ENCODE results near the gene ATP8B3. TPM values are rescaled to one million over a fixed set of nuclear protein-coding genes. Genes with fewer than 3 reads are reported as not detected.

ATP8B3 gene
- total RNA-seq, 1 experiment from 2014 or later, result 9.6 TPM

DNA sequence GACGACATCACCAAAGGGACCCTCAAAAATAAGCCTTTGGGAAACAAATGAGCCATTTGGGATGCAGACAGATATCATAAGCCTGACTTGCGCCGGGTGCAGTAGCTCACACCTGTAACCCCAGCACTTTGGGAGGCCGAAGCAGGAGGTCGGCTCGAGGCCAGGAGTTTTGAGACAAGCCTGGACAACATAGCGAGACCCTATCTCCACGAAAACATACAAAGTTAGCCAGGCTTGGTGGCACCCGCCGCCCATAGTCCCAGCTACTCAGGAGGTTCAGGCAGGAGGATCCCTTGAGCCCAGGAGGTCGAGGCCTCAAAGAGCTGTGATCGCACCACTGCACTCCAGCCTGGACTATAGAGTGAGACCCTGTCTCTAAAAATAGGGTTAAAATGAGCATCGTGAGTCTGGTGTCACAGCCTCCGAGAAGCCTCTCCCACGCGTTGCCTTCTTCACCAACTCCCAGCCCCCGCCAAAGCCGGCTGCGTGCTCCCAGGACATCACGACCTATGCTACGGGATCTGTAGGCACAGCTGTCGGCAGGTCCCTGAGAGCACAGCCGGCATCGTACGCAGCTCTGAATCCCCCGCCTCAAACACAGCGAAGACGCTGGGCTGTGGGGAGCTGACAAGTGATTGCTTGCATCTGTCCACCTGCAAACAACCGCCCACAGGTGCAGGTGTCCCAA is 34.6 kb upstream of the ATP8B3 start:
- Histone ChIP-seq H3K9me3 (ENCODE audit: control insufficient read depth, low read depth, low read length) (no peaks in the 10 kb centered on the region), H3K23me2 (ENCODE audit: insufficient read length, low read depth, low read length, poor library complexity, severe bottlenecking) (peaks cover 7% of the 10 kb centered on the region), H2BK15ac (ENCODE audit: low read depth, low read length) (no peak overlapping the region), H2BK120ac (ENCODE audit: low read depth, low read length, poor library complexity, severe bottlenecking) (no peak overlapping the region), H2AFZ (ENCODE audit: low read length) (no peak overlapping the region), H3T11ph (ENCODE audit: low read length) (no peak overlapping the region), H4K20me1 (ENCODE audit: control insufficient read depth, insufficient read depth, insufficient read length) (peaks cover 5% of the 10 kb centered on the region), H3K27ac (ENCODE audit: insufficient read length, low read depth, low read length) (no peak overlapping the region), H3K27me3 (ENCODE audit: insufficient read depth, low read length) (no peaks in the 10 kb centered on the region), H2BK20ac (ENCODE audit: low read depth, low read length, poor library complexity, severe bottlenecking) (no peak overlapping the region), H2BK12ac (ENCODE audit: insufficient read length, low read depth, low read length) (no peak overlapping the region), H2AK5ac (ENCODE audit: insufficient read length, low read length) (no peak overlapping the region), H3K18ac (ENCODE audit: insufficient read length, low read depth, low read length) (no peak overlapping the region), H3K23ac (ENCODE audit: insufficient read length, low read depth, low read length) (no peak overlapping the region), H3K79me1 (ENCODE audit: insufficient read depth, low read depth, low read length, poor library complexity, severe bottlenecking) (peaks cover 8% of the 10 kb centered on the region), H4K8ac (replicated peaks; ENCODE audit: insufficient read length, low read depth, low read length) (no peak overlapping the region), H3K56ac (ENCODE audit: insufficient read length, low read depth, low read length) (no peak overlapping the region), H3K79me2 (ENCODE audit: insufficient read depth, low read length) (peaks cover 28% of the 10 kb centered on the region; the same call in 1 of the 2 replicates), H2BK5ac (ENCODE audit: insufficient read length, low read length) (no peak overlapping the region), H4K91ac (ENCODE audit: insufficient read length, low read depth, low read length) (no peak overlapping the region), H3K14ac (ENCODE audit: insufficient read depth, low read length) (no peak overlapping the region), H3K4ac (ENCODE audit: low read depth, low read length) (no peak overlapping the region), H3K9ac (ENCODE audit: extremely low read depth, insufficient read length, low read length) (no peak overlapping the region), H3K4me1 (ENCODE audit: insufficient read depth, low read length) (no peaks in the 10 kb centered on the region), H4K5ac (ENCODE audit: insufficient read length, low read depth, low read length) (no peak overlapping the region), H3K4me2 (ENCODE audit: insufficient read depth, insufficient read length, low read length) (peak overlapping the region; percentile 97)
- WGBS (ENCODE audit: extremely low coverage, insufficient read length, low lambda C conversion rate), result no CpG with 5 or more reads among the region's 29 CpGs
- DNase-seq, result no peak
- Mint-ChIP-seq H3K27me3 (ENCODE audit: low read depth) (no peaks in the 10 kb centered on the region), H3K4me3 (peak overlapping the region; percentile 87 to 97), H3K4me1 (peaks cover 11 to 28% of the 10 kb centered on the region in 2 experiments), H3K9me3 (no peaks in the 10 kb centered on the region), H3K27ac (0 out of 7 replicates have a peak overlapping the region, but pooled peaks of 1 of the 3 experiments have one; percentile 57), H3K36me3 (ENCODE audit: insufficient read depth in 1 of 3, low read depth in 3 of 3) (peaks cover 0 to 6% (median 6%) of the 10 kb centered on the region in 3 experiments; a peak in 5 of 7 replicates)
- TF ChIP-seq, protein P1, sequence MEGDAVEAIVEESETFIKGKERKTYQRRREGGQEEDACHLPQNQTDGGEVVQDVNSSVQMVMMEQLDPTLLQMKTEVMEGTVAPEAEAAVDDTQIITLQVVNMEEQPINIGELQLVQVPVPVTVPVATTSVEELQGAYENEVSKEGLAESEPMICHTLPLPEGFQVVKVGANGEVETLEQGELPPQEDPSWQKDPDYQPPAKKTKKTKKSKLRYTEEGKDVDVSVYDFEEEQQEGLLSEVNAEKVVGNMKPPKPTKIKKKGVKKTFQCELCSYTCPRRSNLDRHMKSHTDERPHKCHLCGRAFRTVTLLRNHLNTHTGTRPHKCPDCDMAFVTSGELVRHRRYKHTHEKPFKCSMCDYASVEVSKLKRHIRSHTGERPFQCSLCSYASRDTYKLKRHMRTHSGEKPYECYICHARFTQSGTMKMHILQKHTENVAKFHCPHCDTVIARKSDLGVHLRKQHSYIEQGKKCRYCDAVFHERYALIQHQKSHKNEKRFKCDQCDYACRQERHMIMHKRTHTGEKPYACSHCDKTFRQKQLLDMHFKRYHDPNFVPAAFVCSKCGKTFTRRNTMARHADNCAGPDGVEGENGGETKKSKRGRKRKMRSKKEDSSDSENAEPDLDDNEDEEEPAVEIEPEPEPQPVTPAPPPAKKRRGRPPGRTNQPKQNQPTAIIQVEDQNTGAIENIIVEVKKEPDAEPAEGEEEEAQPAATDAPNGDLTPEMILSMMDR (conservative IDR thresholded peaks at IDR 0.05), result no peak

Data from H9 (cell line).